HepG2 (cell line): ENCODE data around the gene CIROP. TPM values are rescaled to one million over a fixed set of nuclear protein-coding genes. Genes with fewer than 3 reads are reported as not detected.
A peak's percentile ranks its signal among the peaks of the same experiment; 100 is the strongest.

Experiments
- BORCS8-MEF2B ChIP-seq: sonication (generic); formaldehyde crosslinking; IDR thresholded peaks from 2 replicates; pipeline ENCODE4 v1.8.0; 2022; ENCODE audit warnings: mild to moderate bottlenecking, missing genetic modification reagents
- DNMT1 ChIP-seq: sonication (generic); formaldehyde crosslinking; IDR thresholded peaks from 2 replicates; pipeline ENCODE4 v1.5.1; 2020; ENCODE audit warnings: mild to moderate bottlenecking, missing genetic modification reagents
- FOXA1 ChIP-seq, 2 experiments: fragments of 450-650 bp in 1 of 2; sonication (generic) in 1 of 2; formaldehyde crosslinking in 1 of 2; IDR thresholded peaks; 2 replicates each; pipeline versions ENCODE4 v1.4.0 to v1.6.1; 2016 to 2020; ENCODE audit warnings: missing genetic modification reagents in 1 of 2
- GABPB1 ChIP-seq: IDR thresholded peaks from 2 replicates; pipeline ENCODE4 v1.6.1; 2016; ENCODE audit warnings: mild to moderate bottlenecking, missing genetic modification reagents, moderate library complexity, missing compliant biosample characterization
- KDM2A ChIP-seq: sonication (generic); formaldehyde crosslinking; IDR thresholded peaks from 2 replicates; pipeline ENCODE4 v1.4.0; 2020; ENCODE audit warnings: low read depth, missing genetic modification reagents, borderline replicate concordance
- MAZ ChIP-seq, 2 experiments: sonication (generic) in 1 of 2; formaldehyde crosslinking in 1 of 2; IDR thresholded peaks; 2 replicates each; pipeline versions ENCODE4 v1.5.0 to v1.6.1; 2012 to 2020; ENCODE audit warnings: low read depth in 2 of 2, mild to moderate bottlenecking in 2 of 2, borderline replicate concordance in 1 of 2, improper control_type of control experiment in 1 of 2, low read length in 1 of 2, missing genetic modification reagents in 1 of 2, moderate library complexity in 1 of 2
- PHF8 ChIP-seq: sonication (generic); formaldehyde crosslinking; IDR thresholded peaks from 2 replicates; pipeline ENCODE4 v1.5.0; 2020; ENCODE audit warnings: missing genetic modification reagents
- REPIN1 ChIP-seq: sonication (generic); formaldehyde crosslinking; IDR thresholded peaks from 2 replicates; pipeline ENCODE4 v1.8.0; 2022; ENCODE audit warnings: missing genetic modification reagents, low read depth, mild to moderate bottlenecking, borderline replicate concordance
- RNF2 ChIP-seq: fragments of 450-650 bp; conservative IDR thresholded peaks from 2 replicates; pipeline ENCODE4 v1.6.1; 2016; ENCODE audit warnings: low read depth
- SALL1 ChIP-seq: sonication (generic); formaldehyde crosslinking; IDR thresholded peaks from 2 replicates; pipeline ENCODE4 v1.8.0; 2022; ENCODE audit warnings: mild to moderate bottlenecking, missing genetic modification reagents
- SPEN ChIP-seq: sonication (generic); formaldehyde crosslinking; IDR thresholded peaks from 2 replicates; pipeline ENCODE4 v1.5.1; 2020; ENCODE audit warnings: low read depth, mild to moderate bottlenecking, missing genetic modification reagents
- ZNF674 ChIP-seq: sonication (generic); formaldehyde crosslinking; IDR thresholded peaks from 2 replicates; pipeline ENCODE4 v1.5.0; 2020; ENCODE audit warnings: low read depth, mild to moderate bottlenecking, missing genetic modification reagents
- ZNF7 ChIP-seq: IDR thresholded peaks from 2 replicates; pipeline ENCODE4 v1.6.1; 2016; ENCODE audit warnings: missing biosample characterization, missing genetic modification reagents
- ZNF747 ChIP-seq: sonication (generic); formaldehyde crosslinking; IDR thresholded peaks from 2 replicates; pipeline ENCODE4 v1.8.1; 2023; ENCODE audit warnings: missing genetic modification reagents, mild to moderate bottlenecking, borderline replicate concordance
- ZNF761 ChIP-seq: sonication (generic); formaldehyde crosslinking; conservative IDR thresholded peaks from 2 replicates; pipeline ENCODE4 v1.4.0; 2020; ENCODE audit warnings: mild to moderate bottlenecking, missing genetic modification reagents
- ZNF766 ChIP-seq: sonication (generic); formaldehyde crosslinking; IDR thresholded peaks from 2 replicates; pipeline ENCODE4 v1.5.0; 2020; ENCODE audit warnings: missing genetic modification reagents, borderline replicate concordance
- polyA plus RNA-seq, 8 experiments: library from polyadenylated mRNA; depleted of rRNA in 3 of 8; stranded (reverse) in 7 of 8; unstranded in 1 of 8; fragments of >200 nt; fragmentation: Illumina TruSeq in 4 of 8; extraction: Trizol in 4 of 8; gene quantifications; 2 replicates each; pipeline versions ENCODE4 v1.2.1 to v1.2.3, GENCODE V29; 2011 to 2016; ENCODE audit warnings: low read depth in 4 of 8, missing spikeins in 1 of 8, mixed read lengths in 1 of 8; ENCODE audit not compliant: insufficient read depth in 1 of 8
- total RNA-seq, 5 experiments: library from RNA; depleted of rRNA; stranded (reverse); fragments of >200 nt; fragmentation: Illumina TruSeq; extraction: Trizol; gene quantifications; 2 replicates each; pipeline ENCODE4 v1.2.3, GENCODE V29; 2016; ENCODE audit warnings: low read depth in 1 of 5
- TF ChIP-seq, protein P1 (sequence below): sonication (generic); formaldehyde crosslinking; IDR thresholded peaks from 2 replicates; pipeline ENCODE4 v1.5.1; 2020; ENCODE audit warnings: mild to moderate bottlenecking, missing genetic modification reagents, moderate library complexity
- TF ChIP-seq, protein P2 (sequence below): IDR thresholded peaks from 2 replicates; pipeline ENCODE4 v1.6.1; 2016; ENCODE audit warnings: mild to moderate bottlenecking
- TF ChIP-seq, protein P3 (sequence below): sonication (generic); formaldehyde crosslinking; IDR thresholded peaks from 2 replicates; pipeline ENCODE4 v1.9.0; 2022; ENCODE audit warnings: missing genetic modification reagents, mild to moderate bottlenecking, borderline replicate concordance
- TF ChIP-seq, protein P4 (sequence below): sonication (generic); formaldehyde crosslinking; IDR thresholded peaks from 2 replicates; pipeline ENCODE4 v1.5.0; 2020; ENCODE audit warnings: mild to moderate bottlenecking, missing genetic modification reagents, moderate library complexity

CIROP gene
- total and polyA plus RNA-seq, 2 of the 13 experiments (the other 11 are each of a cell fraction or from before 2014, with no cell fraction given): 0.07 TPM; not detected in 1

DNA sequence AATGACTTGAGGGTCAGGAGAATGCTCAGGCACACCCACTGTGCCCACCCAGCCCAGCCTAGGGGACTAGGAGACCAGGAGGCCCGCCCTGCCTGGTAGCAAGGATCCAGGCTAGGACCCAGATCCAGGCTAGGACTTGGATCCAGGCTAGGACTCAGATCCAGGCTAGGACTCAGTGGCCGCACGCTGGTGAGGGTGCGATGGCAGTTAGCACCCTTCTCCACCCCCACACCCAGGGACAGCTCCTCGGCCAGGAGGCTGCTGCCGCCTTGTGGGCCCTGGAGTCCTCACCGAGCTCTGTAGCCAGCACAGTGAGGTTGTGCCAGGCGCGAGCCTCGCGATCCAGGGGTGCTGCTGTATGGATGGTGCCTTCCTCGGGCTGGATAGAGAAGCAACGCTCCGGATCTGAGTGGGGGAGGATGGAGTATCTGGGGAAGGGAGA lies 52.6 kb downstream of the CIROP start (continued):
- TF ChIP-seq, protein P1, sequence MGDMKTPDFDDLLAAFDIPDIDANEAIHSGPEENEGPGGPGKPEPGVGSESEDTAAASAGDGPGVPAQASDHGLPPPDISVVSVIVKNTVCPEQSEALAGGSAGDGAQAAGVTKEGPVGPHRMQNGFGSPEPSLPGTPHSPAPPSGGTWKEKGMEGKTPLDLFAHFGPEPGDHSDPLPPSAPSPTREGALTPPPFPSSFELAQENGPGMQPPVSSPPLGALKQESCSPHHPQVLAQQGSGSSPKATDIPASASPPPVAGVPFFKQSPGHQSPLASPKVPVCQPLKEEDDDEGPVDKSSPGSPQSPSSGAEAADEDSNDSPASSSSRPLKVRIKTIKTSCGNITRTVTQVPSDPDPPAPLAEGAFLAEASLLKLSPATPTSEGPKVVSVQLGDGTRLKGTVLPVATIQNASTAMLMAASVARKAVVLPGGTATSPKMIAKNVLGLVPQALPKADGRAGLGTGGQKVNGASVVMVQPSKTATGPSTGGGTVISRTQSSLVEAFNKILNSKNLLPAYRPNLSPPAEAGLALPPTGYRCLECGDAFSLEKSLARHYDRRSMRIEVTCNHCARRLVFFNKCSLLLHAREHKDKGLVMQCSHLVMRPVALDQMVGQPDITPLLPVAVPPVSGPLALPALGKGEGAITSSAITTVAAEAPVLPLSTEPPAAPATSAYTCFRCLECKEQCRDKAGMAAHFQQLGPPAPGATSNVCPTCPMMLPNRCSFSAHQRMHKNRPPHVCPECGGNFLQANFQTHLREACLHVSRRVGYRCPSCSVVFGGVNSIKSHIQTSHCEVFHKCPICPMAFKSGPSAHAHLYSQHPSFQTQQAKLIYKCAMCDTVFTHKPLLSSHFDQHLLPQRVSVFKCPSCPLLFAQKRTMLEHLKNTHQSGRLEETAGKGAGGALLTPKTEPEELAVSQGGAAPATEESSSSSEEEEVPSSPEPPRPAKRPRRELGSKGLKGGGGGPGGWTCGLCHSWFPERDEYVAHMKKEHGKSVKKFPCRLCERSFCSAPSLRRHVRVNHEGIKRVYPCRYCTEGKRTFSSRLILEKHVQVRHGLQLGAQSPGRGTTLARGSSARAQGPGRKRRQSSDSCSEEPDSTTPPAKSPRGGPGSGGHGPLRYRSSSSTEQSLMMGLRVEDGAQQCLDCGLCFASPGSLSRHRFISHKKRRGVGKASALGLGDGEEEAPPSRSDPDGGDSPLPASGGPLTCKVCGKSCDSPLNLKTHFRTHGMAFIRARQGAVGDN (CRISPR knock-in tag): peak; percentile 80
- peak; percentile 31; the same call in 1 of the 2 replicates for TF ChIP-seq DNMT1 (CRISPR knock-in tag)
- no peak for TF ChIP-seq FOXA1 (IDR thresholded peaks at IDR 0.05)
- 0 out of 2 replicates have a peak, but pooled peaks have one; percentile 21 for TF ChIP-seq FOXA1 (CRISPR knock-in tag; IDR thresholded peaks at IDR 0.05)
- TF ChIP-seq ZNF674 (CRISPR knock-in tag): 0 out of 2 replicates have a peak, but pooled peaks have one; percentile 36
- TF ChIP-seq PHF8 (CRISPR knock-in tag): no peak
- peak; percentile 45; the same call in 1 of the 2 replicates for TF ChIP-seq BORCS8-MEF2B (CRISPR knock-in tag)
- peak; percentile 66; the same call in 1 of the 2 replicates for TF ChIP-seq ZNF747
- TF ChIP-seq SPEN (CRISPR knock-in tag): peak; percentile 49; the same call in 1 of the 2 replicates
- TF ChIP-seq ZNF7 (CRISPR knock-in tag): 0 out of 2 replicates have a peak, but pooled peaks have one; percentile 14
- TF ChIP-seq, protein P2, sequence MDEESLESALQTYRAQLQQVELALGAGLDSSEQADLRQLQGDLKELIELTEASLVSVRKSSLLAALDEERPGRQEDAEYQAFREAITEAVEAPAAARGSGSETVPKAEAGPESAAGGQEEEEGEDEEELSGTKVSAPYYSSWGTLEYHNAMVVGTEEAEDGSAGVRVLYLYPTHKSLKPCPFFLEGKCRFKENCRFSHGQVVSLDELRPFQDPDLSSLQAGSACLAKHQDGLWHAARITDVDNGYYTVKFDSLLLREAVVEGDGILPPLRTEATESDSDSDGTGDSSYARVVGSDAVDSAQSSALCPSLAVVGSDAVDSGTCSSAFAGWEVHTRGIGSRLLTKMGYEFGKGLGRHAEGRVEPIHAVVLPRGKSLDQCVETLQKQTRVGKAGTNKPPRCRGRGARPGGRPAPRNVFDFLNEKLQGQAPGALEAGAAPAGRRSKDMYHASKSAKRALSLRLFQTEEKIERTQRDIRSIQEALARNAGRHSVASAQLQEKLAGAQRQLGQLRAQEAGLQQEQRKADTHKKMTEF (CRISPR knock-in tag): no peak; the same call in 1 of the 2 replicates
- TF ChIP-seq GABPB1 (CRISPR knock-in tag): peak; percentile 48; the same call in 1 of the 2 replicates
- no peak for TF ChIP-seq RNF2
- TF ChIP-seq, protein P3, sequence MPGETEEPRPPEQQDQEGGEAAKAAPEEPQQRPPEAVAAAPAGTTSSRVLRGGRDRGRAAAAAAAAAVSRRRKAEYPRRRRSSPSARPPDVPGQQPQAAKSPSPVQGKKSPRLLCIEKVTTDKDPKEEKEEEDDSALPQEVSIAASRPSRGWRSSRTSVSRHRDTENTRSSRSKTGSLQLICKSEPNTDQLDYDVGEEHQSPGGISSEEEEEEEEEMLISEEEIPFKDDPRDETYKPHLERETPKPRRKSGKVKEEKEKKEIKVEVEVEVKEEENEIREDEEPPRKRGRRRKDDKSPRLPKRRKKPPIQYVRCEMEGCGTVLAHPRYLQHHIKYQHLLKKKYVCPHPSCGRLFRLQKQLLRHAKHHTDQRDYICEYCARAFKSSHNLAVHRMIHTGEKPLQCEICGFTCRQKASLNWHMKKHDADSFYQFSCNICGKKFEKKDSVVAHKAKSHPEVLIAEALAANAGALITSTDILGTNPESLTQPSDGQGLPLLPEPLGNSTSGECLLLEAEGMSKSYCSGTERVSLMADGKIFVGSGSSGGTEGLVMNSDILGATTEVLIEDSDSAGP (CRISPR knock-in tag): peak; percentile 37
- 0 out of 2 replicates have a peak, but pooled peaks have one; percentile 63 for TF ChIP-seq REPIN1 (CRISPR knock-in tag)
- TF ChIP-seq, protein P4, sequence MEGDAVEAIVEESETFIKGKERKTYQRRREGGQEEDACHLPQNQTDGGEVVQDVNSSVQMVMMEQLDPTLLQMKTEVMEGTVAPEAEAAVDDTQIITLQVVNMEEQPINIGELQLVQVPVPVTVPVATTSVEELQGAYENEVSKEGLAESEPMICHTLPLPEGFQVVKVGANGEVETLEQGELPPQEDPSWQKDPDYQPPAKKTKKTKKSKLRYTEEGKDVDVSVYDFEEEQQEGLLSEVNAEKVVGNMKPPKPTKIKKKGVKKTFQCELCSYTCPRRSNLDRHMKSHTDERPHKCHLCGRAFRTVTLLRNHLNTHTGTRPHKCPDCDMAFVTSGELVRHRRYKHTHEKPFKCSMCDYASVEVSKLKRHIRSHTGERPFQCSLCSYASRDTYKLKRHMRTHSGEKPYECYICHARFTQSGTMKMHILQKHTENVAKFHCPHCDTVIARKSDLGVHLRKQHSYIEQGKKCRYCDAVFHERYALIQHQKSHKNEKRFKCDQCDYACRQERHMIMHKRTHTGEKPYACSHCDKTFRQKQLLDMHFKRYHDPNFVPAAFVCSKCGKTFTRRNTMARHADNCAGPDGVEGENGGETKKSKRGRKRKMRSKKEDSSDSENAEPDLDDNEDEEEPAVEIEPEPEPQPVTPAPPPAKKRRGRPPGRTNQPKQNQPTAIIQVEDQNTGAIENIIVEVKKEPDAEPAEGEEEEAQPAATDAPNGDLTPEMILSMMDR: peak; percentile 99
- peak; percentile 21; the same call in 1 of the 2 replicates for TF ChIP-seq ZNF761 (CRISPR knock-in tag)
- peak; percentile 66; the same call in 1 of the 2 replicates for TF ChIP-seq KDM2A (CRISPR knock-in tag)
- TF ChIP-seq MAZ (IDR thresholded peaks at IDR 0.05; ENCODE audit: borderline replicate concordance, low read depth, low read length): no peak
- TF ChIP-seq MAZ (CRISPR knock-in tag; IDR thresholded peaks at IDR 0.05; ENCODE audit: low read depth): peak; percentile 53; the same call in 1 of the 2 replicates
- TF ChIP-seq ZNF766 (CRISPR knock-in tag): peak; percentile 83; the same call in 1 of the 2 replicates
- TF ChIP-seq SALL1 (CRISPR knock-in tag): peak; percentile 50; the same call in 1 of the 2 replicates
